K562 (cell line): ENCODE data around the gene TMEM218.
"Not testable (repeated sequence)": the region's sequence is repeated elsewhere in the genome, so short reads cannot be mapped to it uniquely, and the experiment has no call there.

Experiments used
- CEBPB ChIP-seq: fragments of 450-650 bp; IDR thresholded peaks from 2 replicates; pipeline ENCODE4 v1.6.1; 2016; ENCODE audit warnings: missing genetic modification characterization, missing compliant biosample characterization
- CLOCK ChIP-seq: fragments of 250-450 bp; sonication (Bioruptor Pico); IDR thresholded peaks from 2 replicates; pipeline ENCODE4 v1.4.0; 2020; ENCODE audit warnings: mild to moderate bottlenecking, moderate library complexity, borderline replicate concordance
- ELF4 ChIP-seq: fragments of 450-650 bp; formaldehyde crosslinking; IDR thresholded peaks from 2 replicates; pipeline ENCODE4 v1.4.0; 2022; ENCODE audit warnings: missing genetic modification characterization
- EP300 ChIP-seq: IDR thresholded peaks from 2 replicates; pipeline ENCODE4 v1.6.1; 2012; ENCODE audit warnings: low read length, improper control_type of control experiment
- FOXK2 ChIP-seq, 2 experiments: fragments of 450-650 bp; IDR thresholded peaks in 1 of 2; conservative IDR thresholded peaks in 1 of 2; 2 replicates each; pipeline ENCODE4 v1.6.1; 2016; ENCODE audit warnings: low read depth in 2 of 2, mild to moderate bottlenecking in 1 of 2
- FOXM1 ChIP-seq, 2 experiments: fragments of 450-650 bp in 1 of 2; sonication (generic) in 1 of 2; formaldehyde crosslinking in 1 of 2; IDR thresholded peaks; 2 replicates each; pipeline versions ENCODE4 v1.6.1 to v1.9.0; 2017 to 2022; ENCODE audit warnings: low read depth in 2 of 2, mild to moderate bottlenecking in 2 of 2, missing genetic modification reagents in 1 of 2, moderate library complexity in 1 of 2
- HNRNPUL1 ChIP-seq: fragments of 200-400 bp; formaldehyde crosslinking; IDR thresholded peaks from 2 replicates; pipeline ENCODE4 v1.6.1; 2017; ENCODE audit warnings: low read length
- MXI1 ChIP-seq: IDR thresholded peaks from 2 replicates; pipeline ENCODE4 v1.6.1; 2011; ENCODE audit warnings: low read depth, mild to moderate bottlenecking, improper control_type of control experiment, low read length
- RNF2 ChIP-seq: sonication (generic); IDR thresholded peaks from 2 replicates; pipeline ENCODE4 v1.6.1; 2016
- SREBF2 ChIP-seq: sonication (generic); formaldehyde crosslinking; IDR thresholded peaks from 2 replicates; pipeline ENCODE4 v1.4.0; 2020; ENCODE audit warnings: mild to moderate bottlenecking, missing genetic modification reagents
- TEAD1 ChIP-seq, 2 experiments: fragments of 450-650 bp in 1 of 2; sonication (generic) in 1 of 2; formaldehyde crosslinking; IDR thresholded peaks; 2 replicates each; pipeline versions ENCODE4 v1.4.0 to v1.8.0; 2020 to 2022; ENCODE audit warnings: mild to moderate bottlenecking in 2 of 2, missing genetic modification reagents in 1 of 2
- ZC3H8 ChIP-seq: fragments of 450-650 bp; IDR thresholded peaks from 2 replicates; pipeline ENCODE4 v1.6.1; 2017
- ZNF707 ChIP-seq: fragments of 250-450 bp; sonication (Bioruptor Pico); conservative IDR thresholded peaks from 2 replicates; pipeline ENCODE4 v1.8.0; 2022; ENCODE audit warnings: inconsistent platforms, mild to moderate bottlenecking, moderate library complexity
- TF ChIP-seq, protein P1 (sequence below): fragments of 250-450 bp; sonication (Bioruptor Pico); IDR thresholded peaks from 2 replicates; pipeline ENCODE4 v1.8.0; 2021; ENCODE audit warnings: borderline replicate concordance, mild to moderate bottlenecking, moderate library complexity; ENCODE audit not compliant: poor library complexity, severe bottlenecking

- not testable (repeated sequence) for TF ChIP-seq SREBF2 (CRISPR knock-in tag); CEBPB (tag); FOXK2 (conservative IDR thresholded peaks at IDR 0.05 in 1 of 2, IDR thresholded peaks at IDR 0.05 in 1 of 2; ENCODE audit: low read depth in 2 of 2); CLOCK (CRISPR knock-in tag); TEAD1 (CRISPR knock-in tag; IDR thresholded peaks at IDR 0.05); ZC3H8; EP300; ZNF707; RNF2; MXI1; ELF4 (CRISPR knock-in tag); HNRNPUL1; FOXM1 (IDR thresholded peaks at IDR 0.05; ENCODE audit: low read depth); FOXM1 (CRISPR knock-in tag; IDR thresholded peaks at IDR 0.05; ENCODE audit: low read depth)
- TF ChIP-seq, protein P1, sequence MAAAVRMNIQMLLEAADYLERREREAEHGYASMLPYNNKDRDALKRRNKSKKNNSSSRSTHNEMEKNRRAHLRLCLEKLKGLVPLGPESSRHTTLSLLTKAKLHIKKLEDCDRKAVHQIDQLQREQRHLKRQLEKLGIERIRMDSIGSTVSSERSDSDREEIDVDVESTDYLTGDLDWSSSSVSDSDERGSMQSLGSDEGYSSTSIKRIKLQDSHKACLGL (CRISPR knock-in tag) = not testable (repeated sequence)
Measured at GRCh38 chr11:125090151-125090550, 21.3 kb downstream of the TMEM218 start.
